Measurements from ENCODE around the gene TXNDC2.

The TXNDC2 gene

DNA sequence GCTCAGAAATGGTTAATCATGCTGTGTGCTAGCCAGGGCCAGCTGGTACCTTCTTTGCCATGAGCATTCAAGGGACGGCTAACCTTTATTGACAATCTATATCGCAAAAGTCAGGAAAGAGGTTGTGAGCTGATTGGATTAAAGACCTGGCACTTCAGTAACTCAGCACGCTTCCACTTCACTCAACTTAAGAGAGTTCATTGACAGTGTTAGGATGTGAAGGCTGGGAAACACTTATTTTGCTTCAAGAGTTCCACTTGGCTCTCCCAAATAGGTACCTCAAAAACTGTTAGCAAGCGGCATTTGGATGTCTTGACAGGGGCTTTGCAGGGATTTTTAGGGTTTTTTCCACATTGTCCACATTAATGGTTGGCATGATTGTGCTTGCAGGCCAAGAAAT, 25.1 kb upstream of the TXNDC2 start:
- DNase-seq (ENCODE audit: low read depth, low spot score) = no peak

DNA sequence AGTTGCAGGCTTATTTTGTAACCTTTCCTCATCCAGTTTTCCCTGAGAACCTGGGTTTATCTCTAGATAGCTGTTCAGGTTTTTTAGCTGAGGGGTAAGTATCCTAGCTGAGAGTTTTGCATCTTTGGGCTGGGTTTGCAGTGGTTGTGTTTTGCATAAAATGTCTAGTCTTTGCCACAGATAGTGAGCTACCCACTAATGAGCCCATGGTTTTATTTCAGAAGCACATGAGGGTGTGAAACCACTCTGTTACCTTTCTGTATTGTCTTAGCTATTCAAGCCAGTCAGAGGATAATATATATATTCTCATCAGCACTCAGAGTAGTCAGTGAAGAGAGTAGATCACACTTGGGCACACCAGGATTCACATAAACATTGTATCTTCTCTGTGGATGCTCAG, 24.6 kb upstream of the TXNDC2 start:
- DNase-seq (ENCODE audit: low read depth, low spot score) = no peak

DNA sequence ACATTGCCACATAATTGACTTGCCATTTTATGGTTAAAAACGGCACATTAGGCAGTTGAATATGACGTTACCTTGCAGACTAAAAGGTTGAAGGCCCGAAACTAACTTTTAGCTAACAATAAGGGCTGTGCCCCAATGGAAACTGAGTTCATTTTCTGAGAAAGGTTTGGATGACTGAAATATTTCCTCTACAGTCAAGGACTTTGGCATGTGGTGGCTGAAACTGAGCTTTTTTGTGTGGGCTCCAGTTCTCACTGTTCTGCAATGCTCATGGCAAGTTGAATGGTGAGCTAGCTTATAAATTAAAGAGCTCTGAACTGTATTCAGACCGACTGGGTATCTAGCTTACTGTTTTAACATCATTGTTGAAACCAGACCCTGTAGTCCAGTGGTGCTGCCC, 23.8 kb upstream of the TXNDC2 start:
- DNase-seq (ENCODE audit: low read depth, low spot score) = no peak

DNA sequence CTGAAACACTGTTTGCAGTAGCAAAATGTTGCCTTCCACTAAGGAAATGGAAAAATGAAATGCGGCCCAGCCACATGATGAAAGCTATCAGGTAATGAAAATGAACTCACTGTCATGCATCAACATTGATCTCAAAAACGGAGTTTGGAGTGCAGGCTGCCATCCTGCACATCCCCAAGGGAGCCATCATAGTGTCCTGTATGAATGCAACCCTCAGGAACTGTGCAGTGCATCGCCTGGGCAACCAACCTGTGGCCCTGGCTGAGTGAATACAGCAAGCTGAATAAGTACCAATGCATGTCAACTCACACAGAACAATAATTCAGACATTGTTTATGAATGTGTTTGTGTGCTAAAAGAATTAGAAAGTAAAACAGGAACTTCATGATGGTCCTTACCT, 23.1 kb upstream of the TXNDC2 start:
- DNase-seq (ENCODE audit: low read depth, low spot score) = no peak

DNA sequence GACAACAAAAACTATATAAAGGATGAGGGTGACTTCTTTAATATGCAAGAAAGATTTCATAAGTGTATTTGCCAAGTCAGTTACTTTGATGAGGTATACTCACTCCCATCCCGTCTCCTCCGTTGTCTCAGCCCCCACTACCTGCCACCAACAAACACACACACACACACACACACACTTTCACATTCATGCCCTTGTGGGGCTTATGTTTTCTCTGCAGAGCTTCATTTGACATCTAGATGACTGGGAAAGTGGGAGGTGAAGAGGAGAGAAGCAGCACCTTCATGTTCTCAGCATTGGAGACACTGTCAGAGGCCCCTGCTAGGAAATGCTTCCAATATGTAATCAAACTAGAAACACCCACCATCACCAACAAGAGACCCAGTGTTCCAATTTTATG, 22.5 kb upstream of the TXNDC2 start:
- no peak for DNase-seq (ENCODE audit: low read depth, low spot score)

DNA sequence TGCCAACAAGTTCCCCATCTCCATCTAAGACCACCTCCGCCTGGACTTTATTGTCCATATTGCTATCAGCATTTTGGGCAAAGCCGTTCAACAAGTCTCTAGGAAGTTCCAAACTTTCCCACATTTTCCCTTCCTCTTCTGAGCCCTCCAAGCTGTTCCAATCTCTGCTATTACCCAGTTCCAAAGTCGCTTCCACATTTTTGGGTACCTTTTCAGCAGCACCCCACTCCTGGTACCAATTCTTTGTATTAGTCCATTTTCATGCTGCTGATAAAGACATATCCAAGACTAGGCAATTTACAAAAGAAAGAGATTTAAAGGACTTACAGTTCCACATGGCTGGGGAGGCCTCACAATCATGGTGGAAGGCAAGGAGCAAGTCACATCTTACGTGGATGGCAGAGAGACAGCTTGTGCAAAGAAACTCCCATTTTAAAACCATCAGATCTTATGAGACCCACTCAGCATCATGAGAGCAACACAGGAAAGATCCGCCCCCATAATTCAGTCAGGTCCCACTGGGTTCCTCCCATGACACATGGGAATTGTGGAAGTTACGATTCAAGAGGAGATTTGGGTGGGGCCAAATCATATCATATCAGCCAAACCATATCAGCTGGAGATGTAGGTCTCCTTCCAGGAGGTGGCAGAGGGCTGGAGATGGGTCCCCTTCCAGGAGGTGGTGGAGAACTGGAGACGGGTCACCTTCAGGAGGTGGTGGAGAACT, 19.8 kb upstream of the TXNDC2 start:
- no peak for DNase-seq (ENCODE audit: low read depth, low spot score)

DNA sequence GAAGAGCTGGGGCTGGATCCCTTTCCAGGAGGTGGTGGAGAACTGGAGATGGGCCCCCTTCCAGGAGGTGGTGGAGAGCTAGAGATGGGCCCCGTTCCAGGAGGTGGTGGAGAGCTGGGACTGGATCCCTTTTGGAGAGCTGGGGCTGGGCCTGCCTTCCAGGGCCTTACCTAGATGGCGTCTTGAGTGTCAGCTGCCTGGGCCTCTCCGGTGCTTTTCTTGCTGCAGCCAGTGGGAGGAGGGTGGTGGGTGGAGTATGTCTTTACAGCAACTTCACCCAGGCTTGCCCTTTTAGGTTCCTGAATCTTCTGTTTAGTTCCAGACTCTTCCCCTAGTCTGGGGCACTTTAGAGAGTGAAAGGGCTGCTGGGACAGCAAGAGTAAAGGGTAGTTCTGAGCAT, 19.1 kb upstream of the TXNDC2 start:
- no peak for DNase-seq (ENCODE audit: low read depth, low spot score)

DNA sequence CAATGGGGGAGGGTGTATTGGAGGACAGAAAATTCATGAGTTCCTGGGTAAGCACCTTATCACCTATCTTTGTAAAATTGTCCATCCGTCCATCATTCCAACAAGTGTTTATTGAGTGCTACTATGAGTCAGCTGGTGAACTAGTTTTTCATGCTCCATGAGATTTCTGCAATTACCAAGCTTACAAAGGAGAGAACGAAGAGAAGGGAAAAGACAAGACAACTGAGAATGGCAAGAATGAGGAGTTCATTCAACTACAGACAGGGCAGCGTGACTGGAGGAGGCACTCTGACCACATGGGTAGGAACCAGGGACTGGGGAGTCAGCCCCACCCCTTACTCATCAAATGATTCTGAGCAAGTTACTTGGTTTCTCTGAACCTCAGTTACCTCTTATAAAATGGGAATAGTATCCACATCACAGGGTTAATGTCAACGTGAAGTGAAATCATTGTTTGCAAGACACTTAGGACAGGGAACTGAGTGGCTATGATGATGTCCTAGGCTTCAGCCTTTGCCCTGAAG, 18.6 kb upstream of the TXNDC2 start:
- no peak for DNase-seq (ENCODE audit: low read depth, low spot score)

DNA sequence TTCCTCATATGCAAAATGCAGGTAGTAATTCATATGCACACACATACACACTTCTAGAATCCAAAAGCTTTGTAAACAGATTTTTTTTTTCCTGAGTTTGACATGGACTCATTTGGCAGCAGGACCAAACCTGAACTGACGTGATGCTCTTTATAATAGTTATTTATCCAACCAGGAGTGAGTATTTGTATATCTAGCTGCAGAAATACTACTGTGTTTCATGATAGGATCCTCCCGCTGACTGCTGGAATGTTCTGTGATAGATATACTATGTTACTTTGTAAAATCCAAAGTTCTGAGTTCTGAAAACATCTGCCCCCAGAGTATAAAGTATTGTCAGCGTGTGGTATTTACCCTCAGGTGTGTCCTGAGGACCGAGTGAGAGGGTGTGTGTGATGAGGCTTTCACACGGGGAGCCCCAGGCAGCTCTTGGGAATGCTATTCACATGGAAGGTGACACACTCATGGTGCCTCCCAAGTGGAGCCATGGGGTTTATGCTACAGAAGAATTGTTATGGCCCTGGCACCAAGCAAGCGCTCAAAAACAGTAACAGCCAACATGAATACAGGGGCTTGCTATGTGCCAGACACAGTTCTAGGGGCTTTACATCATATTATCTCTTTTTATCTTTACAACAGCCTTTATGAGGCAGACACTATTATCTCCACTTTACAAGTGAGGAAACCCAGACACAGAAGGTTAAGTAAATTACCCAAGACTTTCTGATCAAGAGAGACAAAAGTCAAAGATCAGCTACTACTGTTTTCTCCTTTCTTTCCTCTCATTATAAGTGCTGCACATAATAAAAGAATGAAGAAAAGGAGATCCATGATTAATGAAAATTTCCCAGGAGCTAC, 16.7 kb upstream of the TXNDC2 start:
- DNase-seq (ENCODE audit: low read depth, low spot score) = no peak

DNA sequence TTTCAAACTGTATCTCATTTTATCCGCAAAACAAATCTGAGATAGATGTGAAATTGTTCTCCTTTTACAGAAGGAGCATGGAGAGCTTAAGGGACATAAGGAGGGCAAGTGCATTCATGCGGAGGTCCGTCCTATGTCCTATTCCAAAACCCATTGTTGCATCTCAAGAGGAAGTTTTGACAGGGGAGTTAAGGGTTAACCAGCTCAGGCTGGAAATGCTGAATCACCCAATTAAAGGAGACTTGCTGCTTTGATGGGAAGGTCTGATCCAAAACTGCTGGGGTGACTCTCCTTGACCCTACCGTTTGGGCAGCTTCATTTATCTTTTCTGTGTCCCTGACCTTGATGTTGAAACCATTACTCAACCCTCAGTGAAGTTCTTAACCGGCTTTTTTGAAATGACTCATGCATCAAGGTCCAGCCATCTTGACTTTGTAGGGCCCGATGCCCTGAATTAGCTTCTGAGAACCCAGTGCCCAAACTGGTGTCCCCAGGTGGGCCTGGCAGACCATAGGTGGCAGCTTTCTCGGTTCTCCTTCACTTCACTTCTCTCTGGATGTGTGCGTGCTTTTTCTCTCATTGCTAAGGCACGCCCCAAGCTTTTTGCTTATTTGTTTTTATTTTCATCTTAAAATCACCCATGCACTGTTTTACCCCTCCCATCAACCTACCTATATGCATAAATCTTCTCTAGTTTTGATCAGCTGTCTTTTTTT, 15.9 kb upstream of the TXNDC2 start:
- DNase-seq (ENCODE audit: low read depth, low spot score) = no peak

DNA sequence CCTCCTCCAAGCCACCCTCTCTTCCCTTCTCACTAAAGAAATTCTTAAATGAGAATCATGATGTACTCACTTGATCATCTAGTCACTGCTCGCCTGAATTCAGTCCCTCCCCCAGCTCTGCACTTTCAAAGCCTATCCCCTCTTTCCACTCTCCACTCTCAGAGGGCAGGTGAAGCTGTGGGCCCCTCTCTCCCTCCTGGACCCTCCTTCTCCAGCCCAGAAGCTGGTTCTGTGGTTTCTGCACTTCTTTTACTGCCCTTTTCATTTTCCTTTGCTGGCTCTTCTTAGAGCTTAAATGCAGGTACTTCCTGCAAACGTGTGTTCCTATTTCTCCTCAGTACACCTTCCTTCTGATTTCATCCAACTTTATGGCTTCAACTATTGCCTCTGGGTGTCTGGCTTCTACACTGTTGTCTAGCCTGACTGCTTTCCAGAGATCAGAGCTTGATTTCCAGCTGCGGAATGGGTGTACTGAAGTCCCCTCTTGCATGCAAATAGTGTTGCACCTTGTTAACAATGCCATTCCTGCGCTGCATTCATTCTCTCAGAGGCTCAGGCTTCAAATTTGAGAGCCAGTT, 15.3 kb upstream of the TXNDC2 start:
- no peak for DNase-seq (ENCODE audit: low read depth, low spot score)

DNA sequence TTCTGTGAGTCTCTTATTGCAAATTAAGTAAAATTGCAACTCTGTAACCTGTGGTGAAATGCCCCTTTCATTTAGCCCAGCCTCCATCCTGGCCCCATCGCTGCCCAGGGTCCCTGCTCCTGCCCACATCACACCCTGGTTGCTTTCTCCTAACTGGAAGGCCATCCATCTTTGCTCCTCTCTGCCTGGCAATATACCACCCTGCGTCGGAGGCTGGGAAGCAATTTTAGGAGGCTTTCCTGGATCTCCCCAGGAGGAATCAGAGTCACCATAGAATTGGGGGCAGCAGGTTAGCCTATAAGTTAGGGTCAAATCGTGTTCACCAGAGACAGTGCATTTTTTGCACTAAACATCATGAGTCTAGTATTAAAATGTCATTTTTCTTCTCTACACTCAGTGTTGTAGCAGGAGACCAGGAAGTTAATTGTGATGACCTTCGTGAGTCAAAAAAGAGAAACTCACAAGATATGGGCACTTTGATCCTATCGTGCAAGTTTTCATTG, 14.5 kb upstream of the TXNDC2 start:
- no peak for DNase-seq (ENCODE audit: low read depth, low spot score)

DNA sequence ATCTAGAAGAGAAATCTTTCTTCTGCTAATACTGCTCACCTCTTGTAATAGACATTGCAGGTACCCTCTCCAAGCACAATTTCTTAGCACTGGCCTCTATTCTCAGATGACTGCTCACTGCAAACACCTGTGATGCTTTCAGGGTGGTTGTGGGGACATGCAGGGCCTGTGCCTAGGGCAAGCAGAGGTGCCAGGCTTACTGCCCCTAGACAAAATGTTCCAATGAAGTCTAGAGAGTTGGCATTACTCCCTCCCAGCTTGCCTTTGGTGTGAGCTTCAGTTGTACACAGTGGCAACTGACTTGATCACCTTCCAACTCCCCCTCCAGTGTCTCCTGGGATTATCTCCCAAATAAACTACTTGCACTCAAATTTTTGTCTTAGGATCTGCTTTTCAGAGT, 12.9 kb upstream of the TXNDC2 start:
- DNase-seq (ENCODE audit: low read depth, low spot score) = no peak

DNA sequence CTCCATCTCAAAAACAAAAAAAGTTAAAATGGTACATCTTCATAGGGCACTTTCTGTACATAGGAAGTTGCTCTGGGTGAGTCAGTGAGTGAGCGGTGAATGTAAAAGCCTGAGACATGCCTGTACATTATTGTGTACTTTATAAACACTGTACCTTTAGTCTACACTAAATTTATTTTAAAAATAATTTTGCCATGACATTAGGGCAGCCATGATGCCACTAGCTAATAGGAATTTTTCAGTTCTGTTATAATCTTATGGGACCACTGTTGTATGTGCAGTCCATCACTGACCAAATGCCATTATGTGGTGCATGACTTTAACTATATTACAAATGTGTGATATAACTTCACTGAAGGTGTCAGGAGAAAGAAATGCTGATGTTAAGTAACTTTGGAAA, 11.0 kb upstream of the TXNDC2 start:
- DNase-seq (ENCODE audit: low read depth, low spot score) = no peak

DNA sequence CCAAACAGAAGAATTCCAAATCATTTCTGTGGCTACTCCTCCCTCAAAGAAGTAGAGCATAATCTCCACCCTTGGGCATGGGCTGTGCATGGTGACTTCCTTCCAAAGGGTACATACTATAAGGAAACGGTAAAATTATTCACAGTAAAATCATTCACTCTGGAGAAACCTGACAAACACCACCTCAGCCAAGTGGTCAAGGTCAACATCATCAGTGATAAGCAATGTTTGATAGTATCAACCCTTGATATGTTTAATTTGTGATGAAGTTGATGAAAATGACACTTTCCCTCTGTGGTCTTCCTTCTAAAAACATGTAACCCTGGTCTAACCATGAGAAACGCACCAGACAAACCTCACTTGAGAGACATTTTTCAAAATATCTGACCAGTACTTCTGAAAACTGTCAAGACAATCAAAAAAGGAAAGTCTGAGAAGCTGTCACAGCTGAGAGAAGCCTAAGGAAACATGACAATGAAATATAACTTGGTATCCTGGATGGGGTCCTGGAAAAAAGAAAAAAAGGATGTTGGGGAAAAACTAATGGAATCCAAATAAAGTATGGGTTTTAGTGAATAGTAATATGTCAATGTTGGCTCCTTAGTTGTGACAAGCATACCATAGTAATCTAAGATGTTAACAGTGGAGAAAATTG, 9.4 kb upstream of the TXNDC2 start:
- no peak for DNase-seq (ENCODE audit: low read depth, low spot score)

DNA sequence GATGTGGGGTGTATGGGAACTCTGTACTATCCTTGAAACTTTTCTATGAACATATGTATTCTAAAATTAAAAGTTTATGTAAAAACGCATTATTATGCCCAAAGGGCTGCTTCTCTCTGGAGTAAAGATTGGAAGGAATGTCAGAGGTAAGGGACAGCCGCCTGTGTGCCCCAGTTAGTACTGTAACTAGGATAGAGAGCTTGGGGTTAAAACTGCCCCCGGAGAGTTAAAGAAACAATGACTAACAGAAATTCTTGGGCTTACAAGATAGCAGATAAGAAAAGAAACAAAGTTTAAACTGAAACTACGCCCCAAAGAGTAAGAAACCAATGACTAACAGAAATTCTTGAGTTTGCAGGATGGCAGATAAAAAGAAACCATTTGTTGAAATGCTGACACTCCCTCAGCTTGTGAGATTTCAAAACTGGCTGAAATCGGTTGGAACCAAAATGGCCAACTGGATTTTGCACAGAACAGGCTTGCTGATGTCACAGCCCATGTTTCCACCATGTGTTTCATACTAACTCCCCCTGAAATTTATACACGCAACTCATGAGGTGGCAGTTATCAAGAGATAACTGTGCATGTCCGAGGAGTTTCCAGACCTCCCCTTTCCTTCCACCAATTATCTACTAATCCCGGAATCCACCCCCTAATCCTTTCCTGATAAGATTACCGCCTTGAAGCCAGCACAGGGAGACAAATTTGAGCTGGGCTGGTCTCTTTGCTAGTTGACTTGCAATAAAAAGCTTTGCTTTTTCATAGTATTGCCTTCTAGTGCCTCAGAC, 8.7 kb upstream of the TXNDC2 start:
- no peak for DNase-seq (ENCODE audit: low read depth, low spot score)

DNA sequence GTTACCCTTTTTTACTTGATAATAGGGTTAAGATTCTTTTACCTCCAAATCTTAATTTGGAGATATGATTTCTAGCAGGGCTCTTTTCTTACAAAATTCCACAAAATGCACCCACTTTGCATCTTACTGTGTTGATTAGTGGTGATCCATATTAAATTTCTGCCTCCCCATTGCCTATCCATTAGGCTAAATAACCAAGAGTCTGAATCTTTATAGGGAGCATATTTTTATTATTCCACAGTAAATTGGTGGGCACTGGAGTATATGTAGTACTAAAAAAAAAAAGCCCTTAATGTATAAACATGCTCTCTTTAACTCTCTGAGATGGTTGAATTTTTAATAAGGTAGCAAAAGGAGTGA, 8.1 kb upstream of the TXNDC2 start:
- no peak for DNase-seq (ENCODE audit: low read depth, low spot score)

DNA sequence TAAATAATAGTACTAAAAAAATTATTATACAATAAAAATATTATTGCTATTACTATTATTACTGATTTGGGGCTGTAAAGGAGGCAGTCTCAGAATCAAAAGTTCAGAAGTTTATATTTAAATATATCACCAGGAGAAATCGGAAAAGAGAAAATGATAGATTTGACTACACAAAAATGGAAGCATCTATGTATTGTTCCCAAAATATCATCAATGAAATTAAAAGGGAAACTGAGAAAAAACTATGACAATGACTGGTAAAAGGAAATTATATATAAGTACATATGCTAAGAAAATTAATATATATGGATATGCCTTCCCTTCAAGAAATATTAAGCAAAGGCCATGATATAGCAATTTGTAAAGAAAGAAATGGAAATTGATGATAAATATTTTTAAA, 7.7 kb upstream of the TXNDC2 start:
- no peak for DNase-seq (ENCODE audit: low read depth, low spot score)

DNA sequence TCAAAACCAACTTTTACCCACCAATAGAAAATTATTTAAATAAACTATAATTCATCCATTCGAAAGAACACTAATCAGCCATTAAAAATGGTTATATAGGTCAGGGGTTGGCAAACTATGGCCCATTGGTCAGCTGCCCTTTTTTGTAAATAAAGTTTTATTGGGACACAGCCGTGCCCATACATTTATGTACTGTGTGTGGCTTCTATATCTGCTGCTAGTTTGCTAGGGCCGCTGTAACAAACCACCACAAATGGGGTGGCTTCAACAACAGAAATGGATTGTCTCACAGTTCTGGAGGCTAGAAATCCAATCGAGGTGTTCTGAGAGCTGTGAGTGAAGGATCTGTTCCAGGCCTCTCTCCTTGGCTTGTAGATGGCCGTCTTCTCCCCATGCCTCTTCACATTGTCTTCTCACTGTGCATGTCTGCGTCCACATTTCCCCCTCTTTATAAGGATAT, 7.0 kb upstream of the TXNDC2 start:
- no peak for DNase-seq (ENCODE audit: low read depth, low spot score)

DNA sequence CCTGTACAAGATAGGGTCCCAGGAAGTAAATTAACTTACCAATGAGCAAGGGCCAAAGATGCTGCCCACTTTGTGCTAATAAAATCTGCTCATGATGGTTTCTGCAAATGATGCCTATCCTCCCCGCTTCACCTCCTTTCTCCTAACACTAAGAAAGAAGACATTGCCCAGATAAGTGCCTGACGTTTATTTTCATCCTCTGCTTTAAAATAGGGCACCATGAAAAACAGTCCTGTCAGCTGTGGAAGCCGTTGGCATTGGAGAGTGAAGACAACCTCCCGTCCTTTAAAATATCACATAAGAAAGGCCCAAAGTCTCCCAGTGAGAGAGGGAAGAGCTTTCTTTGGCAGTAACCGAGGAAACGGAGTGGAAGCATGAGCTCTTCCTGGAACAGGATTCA, 1.7 kb upstream of the TXNDC2 start:
- no peak for DNase-seq (ENCODE audit: low read depth, low spot score)
